K562 (cell line): ENCODE data around the gene FSTL4. TPM values are rescaled to one million over a fixed set of nuclear protein-coding genes. Genes with fewer than 3 reads are reported as not detected.

ENCODE experiments used
- ATAC-seq: fragments of 200-7000 bp; cut with Tn5 transposase; 3 replicates; pipeline ENCODE4 v1.9.1; 2020; ENCODE audit warnings: moderate library complexity
- BruUV-seq: library from RNA; stranded (reverse); fragments of 400-500 nt; replicated peaks from 2 replicates; lab custom pipeline; 2021; lab: Mats Ljungman, UMichigan
- CTCF ChIA-PET: fragments of 300-600 bp; formaldehyde crosslinking; extraction: SDS; loops from one replicate; lab custom pipeline; 2021; ENCODE audit warnings: low intra/inter-chr PET ratio; lab: Yijun Ruan, JAX
- POLR2A ChIA-PET: fragments of 300-600, 350-650 bp; sonication (Branson Sonifier 250); formaldehyde crosslinking; extraction: SDS; loops from one replicate; lab custom pipeline; 2021; ENCODE audit warnings: antibody characterized with exemption, inconsistent platforms; lab: Yijun Ruan, JAX
- DNase-seq, 4 experiments: peaks; one replicate each; pipeline versions ENCODE4 v3.0.0 to v3.0.0-alpha.2; 2011 to 2018; ENCODE audit warnings: low spot score in 3 of 4, mixed read lengths in 3 of 4; ENCODE audit errors: extremely low read depth in 1 of 4
- FAIRE-seq: peaks from 2 replicates; lab custom pipeline; 2011; peaks lifted over from hg19 to GRCh38; lab: Jason Lieb, UNC
- H2AFZ ChIP-seq: 2 replicates; pipeline ENCODE4 v1.6.0; 2011; ENCODE audit warnings: low read depth, low read length, control low read depth, inconsistent platforms
- H3K27ac ChIP-seq: fragments of 200-600 bp; 3 replicates; pipeline ENCODE4 v1.8.0; 2011; ENCODE audit warnings: low read depth, mild to moderate bottlenecking, control low read depth, inconsistent platforms, low read length, moderate library complexity, mixed read lengths; ENCODE audit errors: extremely low read depth
- H3K27me3 ChIP-seq, 2 experiments: fragments of 300-600 bp in 1 of 2; 2 replicates in 1 of 2; 3 replicates in 1 of 2; pipeline versions ENCODE4 v1.6.0 to v1.8.0; 2011; ENCODE audit warnings: inconsistent platforms in 2 of 2, low read length in 2 of 2, mild to moderate bottlenecking in 1 of 2, mixed read lengths in 1 of 2, moderate library complexity in 1 of 2; ENCODE audit not compliant: control insufficient read depth in 2 of 2, insufficient read depth in 2 of 2
- H3K36me3 ChIP-seq: fragments of 300-600 bp; 3 replicates; pipeline ENCODE4 v1.8.0; 2011; ENCODE audit warnings: mild to moderate bottlenecking, low read length, inconsistent platforms; ENCODE audit not compliant: control insufficient read depth, insufficient read depth
- H3K4me1 ChIP-seq, 2 experiments: fragments of 200-600 bp in 1 of 2; replicated peaks in 1 of 2; 2 replicates in 1 of 2; 3 replicates in 1 of 2; pipeline versions ENCODE4 v1.5.1 to v1.8.0; 2011; ENCODE audit warnings: inconsistent platforms in 2 of 2, low read length in 2 of 2, mild to moderate bottlenecking in 1 of 2, mixed read lengths in 1 of 2, moderate library complexity in 1 of 2; ENCODE audit not compliant: control insufficient read depth in 2 of 2, insufficient read depth in 2 of 2
- H3K4me2 ChIP-seq: 2 replicates; pipeline ENCODE4 v1.6.1; 2011; ENCODE audit warnings: low read length, control low read depth, inconsistent platforms, mixed read lengths; ENCODE audit not compliant: insufficient read depth
- H3K4me3 ChIP-seq: fragments of 200-600 bp; sonication (generic), shearing (Covaris generic); 2 replicates; pipeline ENCODE4 v1.5.1; 2016; ENCODE audit warnings: control low read depth, inconsistent platforms
- H3K79me2 ChIP-seq: fragments of 200-600 bp; 3 replicates; pipeline ENCODE4 v1.8.0; 2011; ENCODE audit warnings: low read length, inconsistent platforms; ENCODE audit not compliant: control insufficient read depth, insufficient read depth
- H3K9ac ChIP-seq, 2 experiments: 2 replicates each; pipeline versions ENCODE4 v1.6.0 to v1.6.1; 2011; ENCODE audit warnings: low read depth in 2 of 2, low read length in 2 of 2, control low read depth in 1 of 2, inconsistent platforms in 1 of 2, mild to moderate bottlenecking in 1 of 2, mixed read lengths in 1 of 2; ENCODE audit not compliant: insufficient read depth in 1 of 2
- H3K9me1 ChIP-seq: one replicate; pipeline ENCODE4 v1.6.0; 2011; ENCODE audit warnings: inconsistent platforms, mild to moderate bottlenecking, low read length, moderate library complexity; ENCODE audit not compliant: control insufficient read depth, insufficient read depth
- H3K9me3 ChIP-seq: replicated peaks from 2 replicates; pipeline ENCODE4 v1.5.1; 2011; ENCODE audit warnings: low read depth, low read length, inconsistent platforms; ENCODE audit not compliant: control insufficient read depth, insufficient read depth
- H4K20me1 ChIP-seq: replicated peaks from 2 replicates; pipeline ENCODE4 v1.6.1; 2011; ENCODE audit warnings: low read length, inconsistent platforms, mixed read lengths; ENCODE audit not compliant: control insufficient read depth, insufficient read depth
- CXXC5 ChIP-seq: fragments of 250-450 bp; sonication (Bioruptor Pico); IDR thresholded peaks from 2 replicates; pipeline ENCODE4 v1.8.0; 2022; ENCODE audit warnings: inconsistent platforms, mild to moderate bottlenecking, moderate library complexity
- GTF2E2 ChIP-seq: fragments of 200-800 bp; sonication (Bioruptor generic); IDR thresholded peaks from 2 replicates; pipeline ENCODE4 v1.6.1; 2016; ENCODE audit warnings: missing genetic modification characterization, missing compliant biosample characterization
- NCOR1 ChIP-seq: fragments of 450-650 bp; IDR thresholded peaks from 2 replicates; pipeline ENCODE4 v1.6.1; 2016; ENCODE audit warnings: mild to moderate bottlenecking, moderate library complexity
- TEAD1 ChIP-seq, 2 experiments: fragments of 450-650 bp in 1 of 2; sonication (generic) in 1 of 2; formaldehyde crosslinking; IDR thresholded peaks; 2 replicates each; pipeline versions ENCODE4 v1.4.0 to v1.8.0; 2020 to 2022; ENCODE audit warnings: mild to moderate bottlenecking in 2 of 2, missing genetic modification reagents in 1 of 2
- ZFPM2 ChIP-seq: fragments of 250-450 bp; sonication (Bioruptor Pico); IDR thresholded peaks from 2 replicates; pipeline ENCODE4 v1.5.1; 2022; ENCODE audit warnings: mild to moderate bottlenecking
- ZFX ChIP-seq: sonication (generic); formaldehyde crosslinking; IDR thresholded peaks from 2 replicates; pipeline ENCODE4 v1.8.0; 2022; ENCODE audit warnings: mild to moderate bottlenecking, missing genetic modification reagents, moderate library complexity
- ZNF395 ChIP-seq: fragments of 200-800 bp; sonication (Bioruptor generic); IDR thresholded peaks from 2 replicates; pipeline ENCODE4 v1.6.1; 2017; ENCODE audit warnings: missing genetic modification characterization, missing compliant biosample characterization
- ZNF77 ChIP-seq: fragments of 250-450 bp; sonication (Bioruptor Pico); IDR thresholded peaks from 2 replicates; pipeline ENCODE4 v1.5.0; 2020
- WGBS: fragments of 100-300 bp; shearing (Covaris generic); methylation state at CpG from one replicate; pipeline ENCODE4 v1.1.6; 2016; ENCODE audit warnings: low coverage, mixed read lengths; ENCODE audit not compliant: insufficient coverage; ENCODE audit errors: missing lambda C conversion rate; 5-methylcytosine and 5-hydroxymethylcytosine counted together
- in situ Hi-C: fragments of 300-500 bp; cut with MboI; formaldehyde crosslinking; loops from 4 replicates; pipeline ENCODE4 v1.15.0; 2018; ENCODE audit warnings: inconsistent platforms, mixed read lengths
- intact Hi-C: fragments of 100-400 bp; cut with micrococcal nuclease; formaldehyde crosslinking; loops from 2 replicates; pipeline ENCODE4 v1.14.2; 2022
- polyA plus RNA-seq, 8 experiments: library from polyadenylated mRNA; depleted of rRNA in 4 of 8; stranded (reverse) in 5 of 8; unstranded in 3 of 8; fragments of >200 nt; fragmentation: Nextera tagmentation in 2 of 8; fragmentation: Illumina TruSeq in 1 of 8; extraction: Ambion mirVana in 2 of 8; extraction: Trizol in 1 of 8; gene quantifications; 2 replicates each; pipeline versions ENCODE4 v1.2.1 to v1.2.3, GENCODE V29; 2011 to 2014; ENCODE audit warnings: inconsistent platforms in 1 of 8, missing spikeins in 1 of 8
- total RNA-seq, 7 experiments: library from RNA; depleted of rRNA in 6 of 7; stranded (reverse); fragments of >200 nt in 6 of 7; fragmentation: Illumina TruSeq in 2 of 7; extraction: Trizol in 2 of 7; gene quantifications; 2 replicates each; pipeline versions ENCODE4 v1.2.1 to v1.2.3, GENCODE V29; 2011 to 2021; ENCODE audit warnings: low replicate concordance in 1 of 7
- TF ChIP-seq, protein P1 (sequence below): fragments of 250-450 bp; sonication (Bioruptor Pico); IDR thresholded peaks from 2 replicates; pipeline ENCODE4 v1.4.0; 2020
- TF ChIP-seq, protein P2 (sequence below), 3 experiments: fragments of 200-800 bp in 1 of 3; sonication (Bioruptor generic) in 1 of 3; sonication (generic) in 1 of 3; formaldehyde crosslinking in 1 of 3; IDR thresholded peaks; 2 replicates each; pipeline versions ENCODE4 v1.6.1 to v1.8.0; 2016 to 2022; ENCODE audit warnings: mild to moderate bottlenecking in 2 of 3, missing compliant biosample characterization in 2 of 3, missing genetic modification characterization in 2 of 3, missing genetic modification reagents in 1 of 3

The FSTL4 gene
- total and polyA plus RNA-seq, 9 of the 15 experiments (the other 6 are each of a cell fraction or from before 2014, with no cell fraction given), result 0.08 to 0.18 (median 0.10) TPM; not detected in 5

- Histone ChIP-seq H3K9me3 (no peaks in the 10 kb centered on the region; the same call in 1 of the 2 replicates), H3K9me1 (no peaks in the 10 kb centered on the region), H3K27me3 (peaks cover 0 to 7% of the 10 kb centered on the region in 2 experiments; a peak in 1 of 5 replicates), H2AFZ (peak overlapping the region; percentile 51), H4K20me1 (no peaks in the 10 kb centered on the region), H3K79me2 (no peaks in the 10 kb centered on the region), H3K9ac (peak overlapping the region in 1 of 2 experiments; percentile 27; a peak in 2 of 4 replicates), H3K4me2 (peak overlapping the region; percentile 76; the same call in 1 of the 2 replicates), H3K4me3 (no peak overlapping the region), H3K27ac (peak overlapping the region; percentile 79; the same call in 2 of the 3 replicates), H3K36me3 (no peaks in the 10 kb centered on the region), H3K4me1 (peaks cover 32 to 34% of the 10 kb centered on the region in 2 experiments)
- ChIA-PET CTCF (interaction anchor here (0.6 kb wide), 1 partner anchor 297 kb away, joined by 5 read pairs; no protein-coding TSS in a partner anchor), POLR2A (interaction anchor here (0.7 to 2.9 kb wide), 19 partner anchors 9 to 277 kb away, joined by 3 to 27 read pairs (median 4); partner anchors contain the start of gene HSPA4)
- intact Hi-C loops (no loop called here), in situ Hi-C loops (no loop called here)
- WGBS, result 55% methylated on average over 8 of the region's 8 CpGs
- DNase-seq (no peak), ATAC-seq (no peak), FAIRE-seq (peak; percentile 44)
- no TSS peak for BruUV-seq
- peak; percentile 29; the same call in 1 of the 2 replicates for TF ChIP-seq ZNF395 (CRISPR knock-in tag)
- 0 out of 2 replicates have a peak, but pooled peaks have one; percentile 7 for TF ChIP-seq CXXC5 (CRISPR knock-in tag)
- 0 out of 2 replicates have a peak, but pooled peaks have one; percentile 5 for TF ChIP-seq GTF2E2 (tag)
- peak; percentile 27; the same call in 1 of the 2 replicates for TF ChIP-seq ZFX (CRISPR knock-in tag)
- TF ChIP-seq TEAD1 (CRISPR knock-in tag; IDR thresholded peaks at IDR 0.05), result 0 out of 4 replicates have a peak, but pooled peaks of 1 of the 2 experiments have one; percentile 24
- TF ChIP-seq ZNF77 (CRISPR knock-in tag), result no peak
- TF ChIP-seq NCOR1, result no peak
- TF ChIP-seq, protein P1, sequence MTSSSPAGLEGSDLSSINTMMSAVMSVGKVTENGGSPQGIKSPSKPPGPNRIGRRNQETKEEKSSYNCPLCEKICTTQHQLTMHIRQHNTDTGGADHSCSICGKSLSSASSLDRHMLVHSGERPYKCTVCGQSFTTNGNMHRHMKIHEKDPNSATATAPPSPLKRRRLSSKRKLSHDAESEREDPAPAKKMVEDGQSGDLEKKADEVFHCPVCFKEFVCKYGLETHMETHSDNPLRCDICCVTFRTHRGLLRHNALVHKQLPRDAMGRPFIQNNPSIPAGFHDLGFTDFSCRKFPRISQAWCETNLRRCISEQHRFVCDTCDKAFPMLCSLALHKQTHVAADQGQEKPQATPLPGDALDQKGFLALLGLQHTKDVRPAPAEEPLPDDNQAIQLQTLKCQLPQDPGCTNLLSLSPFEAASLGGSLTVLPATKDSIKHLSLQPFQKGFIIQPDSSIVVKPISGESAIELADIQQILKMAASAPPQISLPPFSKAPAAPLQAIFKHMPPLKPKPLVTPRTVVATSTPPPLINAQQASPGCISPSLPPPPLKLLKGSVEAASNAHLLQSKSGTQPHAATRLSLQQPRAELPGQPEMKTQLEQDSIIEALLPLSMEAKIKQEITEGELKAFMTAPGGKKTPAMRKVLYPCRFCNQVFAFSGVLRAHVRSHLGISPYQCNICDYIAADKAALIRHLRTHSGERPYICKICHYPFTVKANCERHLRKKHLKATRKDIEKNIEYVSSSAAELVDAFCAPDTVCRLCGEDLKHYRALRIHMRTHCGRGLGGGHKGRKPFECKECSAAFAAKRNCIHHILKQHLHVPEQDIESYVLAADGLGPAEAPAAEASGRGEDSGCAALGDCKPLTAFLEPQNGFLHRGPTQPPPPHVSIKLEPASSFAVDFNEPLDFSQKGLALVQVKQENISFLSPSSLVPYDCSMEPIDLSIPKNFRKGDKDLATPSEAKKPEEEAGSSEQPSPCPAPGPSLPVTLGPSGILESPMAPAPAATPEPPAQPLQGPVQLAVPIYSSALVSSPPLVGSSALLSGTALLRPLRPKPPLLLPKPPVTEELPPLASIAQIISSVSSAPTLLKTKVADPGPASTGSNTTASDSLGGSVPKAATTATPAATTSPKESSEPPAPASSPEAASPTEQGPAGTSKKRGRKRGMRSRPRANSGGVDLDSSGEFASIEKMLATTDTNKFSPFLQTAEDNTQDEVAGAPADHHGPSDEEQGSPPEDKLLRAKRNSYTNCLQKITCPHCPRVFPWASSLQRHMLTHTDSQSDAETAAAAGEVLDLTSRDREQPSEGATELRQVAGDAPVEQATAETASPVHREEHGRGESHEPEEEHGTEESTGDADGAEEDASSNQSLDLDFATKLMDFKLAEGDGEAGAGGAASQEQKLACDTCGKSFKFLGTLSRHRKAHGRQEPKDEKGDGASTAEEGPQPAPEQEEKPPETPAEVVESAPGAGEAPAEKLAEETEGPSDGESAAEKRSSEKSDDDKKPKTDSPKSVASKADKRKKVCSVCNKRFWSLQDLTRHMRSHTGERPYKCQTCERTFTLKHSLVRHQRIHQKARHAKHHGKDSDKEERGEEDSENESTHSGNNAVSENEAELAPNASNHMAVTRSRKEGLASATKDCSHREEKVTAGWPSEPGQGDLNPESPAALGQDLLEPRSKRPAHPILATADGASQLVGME, result peak; percentile 29; the same call in 1 of the 2 replicates
- TF ChIP-seq, protein P2, sequence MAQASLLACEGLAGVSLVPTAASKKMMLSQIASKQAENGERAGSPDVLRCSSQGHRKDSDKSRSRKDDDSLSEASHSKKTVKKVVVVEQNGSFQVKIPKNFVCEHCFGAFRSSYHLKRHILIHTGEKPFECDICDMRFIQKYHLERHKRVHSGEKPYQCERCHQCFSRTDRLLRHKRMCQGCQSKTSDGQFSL (CRISPR knock-in tag; IDR thresholded peaks at IDR 0.05), result no peak
- TF ChIP-seq, protein P2 (tag; IDR thresholded peaks at IDR 0.05), result 0 out of 4 replicates have a peak, but pooled peaks of 1 of the 2 experiments have one; percentile 31
- 0 out of 2 replicates have a peak, but pooled peaks have one; percentile 8 for TF ChIP-seq ZFPM2 (CRISPR knock-in tag)
These were observed 370.9 kb downstream of the FSTL4 start for GRCh38 chr5:133241179-133242092.
